HG03558 (cell line): ENCODE data around the gene BCL2.

Source experiments
- ATAC-seq: cut with Tn5 transposase; IDR thresholded peaks from one replicate; pipeline ENCODE4 v1.9.1; 2021; ENCODE audit warnings: moderate number of reproducible peaks; ENCODE audit not compliant: unreplicated experiment; ENCODE audit errors: extremely low read depth

The BCL2 gene

DNA sequence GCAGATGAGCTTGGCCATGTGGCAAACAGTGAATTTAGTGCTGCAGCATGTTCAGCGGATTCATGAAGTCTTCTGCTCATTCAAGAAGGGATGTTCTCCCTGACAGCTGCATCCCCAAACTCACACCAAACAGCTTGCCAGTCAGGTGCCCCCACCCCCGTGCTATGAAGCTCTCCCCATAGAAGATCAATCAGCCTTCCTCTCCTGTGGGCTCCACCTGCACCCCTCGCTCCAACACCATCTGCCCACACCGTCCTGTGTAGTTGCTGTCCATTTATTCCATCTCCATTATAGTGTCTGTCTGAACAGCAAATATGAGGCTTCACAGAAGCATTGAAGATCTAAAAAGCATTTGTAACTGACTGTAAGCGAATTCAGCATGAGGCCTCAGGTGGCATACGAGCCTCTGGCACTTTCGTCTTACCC is 218.9 kb downstream of the BCL2 start:
- no peak for ATAC-seq

DNA sequence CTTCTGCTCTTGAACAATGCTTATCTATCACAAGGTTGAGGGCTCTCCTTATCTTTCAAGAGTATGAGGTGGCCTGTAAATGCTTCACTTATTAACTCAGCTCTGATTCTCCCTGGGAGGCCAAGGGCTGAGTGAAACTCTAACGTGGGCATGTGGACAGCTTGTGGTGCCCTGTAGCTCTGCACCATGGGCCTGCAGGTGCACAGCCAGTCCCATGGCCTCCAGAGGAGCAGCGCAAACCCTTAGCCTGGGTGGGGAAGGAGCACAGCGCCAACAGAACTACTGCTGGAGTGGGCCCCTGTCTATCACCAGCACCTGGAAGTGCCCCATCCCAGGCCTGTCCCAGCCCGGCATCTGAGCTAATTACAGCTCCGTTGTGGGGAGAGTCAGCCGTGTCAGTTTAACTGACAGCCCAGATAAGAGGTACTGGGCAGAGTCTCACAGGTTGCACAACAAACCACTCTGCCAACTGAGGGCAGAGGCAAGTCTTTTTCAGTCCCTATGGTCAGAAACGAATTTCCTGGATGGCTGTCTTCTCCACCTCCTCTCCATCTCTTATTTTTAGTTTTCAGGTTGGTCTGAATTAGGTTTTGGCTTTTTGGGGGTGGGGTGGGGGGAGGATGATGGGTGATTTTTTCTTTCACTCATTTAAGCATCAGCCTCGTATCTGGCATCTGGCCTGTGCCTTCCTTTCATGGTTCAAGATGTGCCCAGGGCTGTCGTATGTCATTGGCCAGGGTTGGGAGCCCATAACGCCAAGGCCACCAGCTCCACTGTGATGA is 219.5 kb downstream of the BCL2 start:
- peak; percentile 29 for ATAC-seq

DNA sequence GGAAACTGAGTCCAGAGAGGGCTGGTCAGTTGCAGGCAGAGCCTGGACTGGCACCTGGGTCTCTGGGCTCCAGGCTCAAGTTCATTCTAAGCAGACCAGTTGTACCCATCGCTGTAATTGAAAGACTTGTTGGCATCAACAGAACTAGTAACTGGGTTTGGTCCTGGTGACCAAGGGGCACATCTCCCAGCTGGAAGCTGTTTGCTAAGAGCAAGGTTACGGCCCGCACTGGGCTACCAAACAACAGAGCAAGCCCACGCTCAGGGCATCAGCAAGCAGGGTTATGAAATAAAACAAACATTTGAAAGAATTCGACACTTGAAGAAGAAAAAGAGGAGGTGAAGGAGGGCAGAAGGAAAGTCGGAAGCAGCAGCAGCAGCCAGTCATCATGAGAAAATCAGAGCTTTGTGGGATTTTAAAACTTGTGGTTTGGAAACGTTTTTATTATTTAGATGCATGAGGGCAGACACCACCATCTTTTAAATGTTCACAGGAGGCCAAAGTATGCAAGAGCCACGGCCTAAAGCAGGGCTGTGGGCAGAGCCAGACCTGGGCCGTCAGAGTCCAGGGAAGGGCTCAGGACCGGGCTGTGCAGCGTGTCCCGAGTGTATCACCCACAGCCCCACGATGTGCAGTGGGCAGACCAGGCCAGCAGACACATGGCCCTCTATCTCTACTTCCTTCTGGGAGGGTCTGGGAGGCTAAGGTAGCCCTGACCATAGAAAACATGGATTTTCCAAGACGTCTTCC is 220.3 kb downstream of the BCL2 start:
- no peak for ATAC-seq

DNA sequence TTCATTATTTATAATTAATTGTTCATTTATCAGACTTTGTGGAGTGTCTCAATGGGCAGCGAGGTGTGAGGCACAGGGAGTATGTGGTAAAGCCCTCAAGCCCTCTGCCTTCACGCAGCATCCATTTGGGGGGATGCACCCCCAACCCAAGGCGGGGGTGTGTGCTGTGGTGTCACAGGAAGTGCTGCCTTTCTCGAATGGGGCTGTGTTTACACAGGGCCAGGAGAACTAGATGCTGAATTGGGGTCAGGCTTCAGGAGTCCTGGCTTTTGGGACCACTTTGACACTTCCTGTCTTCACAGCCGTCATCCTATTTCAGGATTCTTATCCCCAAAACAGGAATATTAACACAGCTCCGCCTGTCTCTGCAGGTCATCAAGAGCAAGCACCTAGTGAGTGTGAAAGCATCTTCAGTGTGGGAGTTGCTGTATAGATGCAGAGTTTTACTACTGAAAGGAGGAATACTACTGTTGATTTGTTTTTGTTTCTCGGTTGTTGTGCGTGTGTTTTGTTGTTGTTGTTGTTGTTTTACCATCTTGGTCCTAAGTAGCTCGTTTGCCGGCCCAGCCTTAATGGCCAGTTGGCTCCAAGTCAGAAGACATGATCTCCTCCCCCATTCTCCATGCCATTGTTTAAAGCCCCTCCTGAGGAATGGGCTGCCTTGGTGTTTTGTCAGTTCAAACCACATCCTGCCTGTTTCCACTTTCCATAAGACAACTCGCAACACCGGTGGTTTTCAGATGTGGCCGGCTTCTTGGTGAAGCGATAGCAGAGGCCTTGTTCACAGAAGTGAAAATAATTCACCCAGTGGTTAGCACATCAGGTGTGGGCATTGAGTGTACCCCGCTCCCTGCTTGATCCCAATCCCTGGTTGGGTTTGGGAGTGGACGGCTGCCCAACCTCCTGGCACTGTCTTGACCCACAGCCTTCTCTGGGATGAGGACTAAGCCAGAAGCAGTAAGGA is 221.3 kb downstream of the BCL2 start:
- peak; percentile 46 for ATAC-seq

DNA sequence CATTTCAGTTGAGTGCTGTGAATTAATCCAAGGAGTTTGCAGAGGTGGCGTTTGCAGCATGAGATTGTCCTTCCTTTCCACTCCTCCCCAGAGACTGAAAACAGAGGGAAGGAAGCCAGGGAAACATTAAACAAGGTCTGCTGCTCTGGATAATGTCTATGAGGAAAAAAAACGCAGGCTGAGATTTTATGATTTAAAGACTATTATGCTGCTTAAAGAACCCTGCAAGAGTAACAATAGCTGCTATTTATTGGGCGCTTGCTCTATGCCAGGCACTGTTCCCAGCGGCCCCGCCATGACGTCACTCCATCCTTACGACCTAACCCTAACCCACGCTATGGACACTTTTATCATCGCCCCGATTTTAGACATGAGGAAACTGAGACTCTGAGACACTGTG is 222.4 kb downstream of the BCL2 start:
- ATAC-seq = no peak

DNA sequence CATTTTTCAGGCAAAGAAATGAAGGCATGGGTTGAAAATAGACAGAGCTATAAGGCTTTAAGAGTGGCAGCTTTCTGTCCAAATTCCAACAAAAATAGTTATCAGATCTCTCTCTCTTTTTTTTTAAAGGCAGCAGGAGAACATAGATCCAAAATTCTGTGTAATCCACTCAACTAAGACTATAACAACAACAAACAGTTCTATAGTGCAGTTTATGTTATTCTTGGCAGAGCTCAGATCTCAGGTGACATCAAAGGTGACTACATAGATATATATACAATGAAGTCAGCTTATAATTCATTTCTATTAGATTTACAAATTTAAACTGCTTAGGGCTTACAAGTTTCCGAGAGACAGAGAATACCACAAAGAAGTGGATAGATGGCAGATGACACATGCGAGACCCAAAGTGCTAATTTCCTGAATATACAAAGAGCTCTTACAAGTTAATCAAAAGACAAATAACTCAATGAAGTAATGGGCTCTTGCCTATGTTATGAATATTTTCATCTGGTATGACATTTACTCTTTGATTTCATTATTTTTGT is 223.2 kb downstream of the BCL2 start:
- ATAC-seq = no peak

DNA sequence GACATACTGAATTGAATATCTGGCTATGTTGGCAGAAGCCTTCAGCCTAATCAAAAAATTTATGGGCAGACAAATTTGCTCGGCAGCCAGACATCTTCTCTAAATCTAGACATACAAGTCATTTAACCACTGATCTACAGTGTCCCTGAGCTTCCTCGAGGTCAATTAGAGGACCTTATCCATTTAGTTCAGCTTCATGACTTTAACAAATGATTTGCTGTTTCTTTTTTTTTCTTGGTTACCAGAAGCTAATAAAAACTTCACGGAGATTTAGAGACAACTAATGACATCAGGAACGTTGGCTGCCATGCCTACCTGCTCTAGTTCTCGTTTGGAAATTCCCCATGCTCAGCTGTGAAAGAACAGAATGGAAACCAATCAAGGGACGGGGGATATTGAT is 223.8 kb downstream of the BCL2 start:
- ATAC-seq = no peak

DNA sequence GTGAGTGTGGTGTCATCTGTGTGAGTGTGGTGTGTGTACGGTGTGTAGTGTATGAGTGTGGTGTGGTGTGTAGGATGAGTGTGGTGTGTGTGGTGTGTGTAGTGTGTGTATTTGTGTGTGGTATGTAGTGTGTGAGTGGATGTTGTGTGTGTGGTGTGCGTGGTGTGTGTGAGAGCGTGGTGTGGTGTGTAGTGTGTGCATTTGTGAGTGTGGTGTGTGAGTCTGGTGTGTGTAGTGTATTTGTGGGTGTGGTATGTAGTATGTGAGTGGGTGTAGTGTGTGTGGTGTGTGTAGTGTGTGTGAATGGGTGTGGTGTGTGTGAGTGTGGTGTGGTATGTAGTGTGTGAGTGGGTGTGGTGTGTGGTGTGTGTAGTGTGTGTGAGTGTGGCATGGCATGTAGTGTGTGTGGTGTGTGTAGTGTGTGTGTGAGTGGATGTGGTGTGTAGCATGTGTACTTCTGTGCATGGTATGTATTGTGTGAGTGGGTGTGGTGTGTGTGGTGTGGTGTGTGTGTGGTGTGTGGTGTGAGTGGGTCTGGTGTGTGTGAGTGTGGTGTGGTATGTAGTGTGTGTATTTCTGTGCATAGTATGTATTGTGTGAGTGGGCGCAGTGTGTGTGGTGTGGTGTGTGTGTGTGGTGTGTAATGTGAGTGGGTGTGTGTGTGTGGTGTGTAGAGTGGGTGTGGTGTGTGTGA is 227.8 kb downstream of the BCL2 start:
- no peak for ATAC-seq

DNA sequence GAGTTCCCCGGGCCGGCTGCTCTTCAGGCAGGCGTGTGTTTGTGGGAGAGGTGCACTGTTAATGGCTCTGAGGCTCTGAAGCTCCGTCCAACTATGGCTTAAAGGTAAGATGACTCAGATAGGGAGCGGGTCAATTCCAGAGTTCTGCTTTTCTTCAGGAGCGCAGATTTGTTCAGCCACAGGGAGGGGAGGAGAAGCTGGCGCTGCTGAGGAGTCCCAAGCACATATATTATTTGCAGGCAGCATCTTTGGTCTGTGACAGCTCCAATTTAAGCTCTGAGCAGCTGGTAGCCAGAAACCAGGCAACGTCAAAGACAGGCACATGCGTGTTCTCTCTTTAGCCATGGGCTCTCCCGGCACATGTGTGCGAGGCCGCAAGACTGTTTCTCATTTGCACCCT is 229.2 kb downstream of the BCL2 start:
- no peak for ATAC-seq

DNA sequence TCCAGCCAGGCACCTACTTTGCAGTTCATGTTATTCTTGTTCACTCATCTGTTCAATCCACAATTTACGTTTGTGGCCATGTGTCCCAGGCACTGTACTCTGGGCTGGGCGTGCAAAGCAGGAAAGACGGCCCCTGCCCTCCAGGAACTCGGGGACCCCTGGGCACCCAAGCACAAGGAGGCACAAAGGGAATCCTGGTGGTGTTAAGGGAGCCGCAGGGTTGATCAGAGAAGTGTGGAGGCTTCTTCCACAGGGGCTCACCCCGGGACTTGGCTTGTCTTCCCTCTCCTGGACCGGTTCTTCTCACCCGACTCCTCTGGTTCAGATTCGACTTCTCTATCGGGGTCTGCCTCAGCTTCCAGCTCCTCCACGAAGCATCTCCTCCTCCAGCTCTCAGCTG is 230.5 kb downstream of the BCL2 start:
- ATAC-seq = no peak

DNA sequence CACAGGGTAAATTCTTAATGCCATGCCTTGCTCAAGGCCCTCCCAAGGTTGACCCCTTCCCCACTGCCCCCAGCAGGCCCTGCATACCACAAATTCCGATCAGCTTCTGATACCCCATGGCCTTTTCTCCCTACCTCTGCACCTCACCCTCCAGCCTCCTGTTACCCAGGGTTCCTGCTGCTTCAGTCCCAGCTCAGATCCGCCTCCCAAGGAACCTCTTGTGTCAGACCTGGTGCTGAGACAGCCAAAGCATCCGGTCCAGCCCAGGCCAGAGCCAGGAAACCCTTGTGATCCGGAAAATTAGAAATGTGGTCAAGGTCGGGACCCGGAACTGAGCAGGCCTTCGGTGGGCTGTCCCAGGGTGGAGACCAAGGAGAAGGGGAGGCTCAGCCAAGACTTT is 231.3 kb downstream of the BCL2 start:
- no peak for ATAC-seq

DNA sequence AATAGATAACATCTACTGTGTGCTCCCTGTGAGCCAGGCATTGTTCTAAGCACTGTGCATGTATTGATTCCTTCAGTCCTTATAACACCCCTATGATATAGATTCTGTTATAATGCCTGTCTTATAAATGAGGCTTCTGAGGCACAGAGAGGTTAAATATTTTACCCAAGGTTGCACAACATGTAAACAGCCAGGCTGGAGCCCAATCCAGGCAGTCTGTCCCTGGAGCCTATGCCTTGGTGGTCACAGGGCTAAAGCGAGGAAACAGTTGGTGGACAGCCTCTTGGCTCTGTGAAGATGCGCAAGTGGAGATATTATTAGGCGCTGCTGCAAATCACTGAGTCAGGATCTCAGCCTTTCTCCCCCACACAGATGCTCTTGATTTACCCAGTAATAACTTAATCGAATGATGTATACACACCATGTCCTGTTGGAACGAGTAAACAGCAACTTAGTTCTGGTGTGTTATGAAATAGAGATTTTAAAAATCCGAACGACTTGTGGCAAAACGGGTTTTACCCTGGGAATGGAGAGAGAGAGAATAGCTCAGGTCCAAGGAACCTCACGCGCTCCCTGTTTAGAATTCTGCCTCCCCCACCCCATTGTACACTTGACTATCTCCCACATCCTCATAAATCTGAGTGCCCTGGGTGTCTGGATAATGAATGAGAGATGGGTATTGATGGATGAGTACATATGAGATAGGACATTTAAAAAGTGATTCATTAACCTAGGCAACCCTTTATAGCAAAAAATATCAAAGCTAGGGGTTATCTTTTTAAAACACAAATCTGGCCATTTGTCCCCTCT is 231.9 kb downstream of the BCL2 start:
- ATAC-seq = no peak

DNA sequence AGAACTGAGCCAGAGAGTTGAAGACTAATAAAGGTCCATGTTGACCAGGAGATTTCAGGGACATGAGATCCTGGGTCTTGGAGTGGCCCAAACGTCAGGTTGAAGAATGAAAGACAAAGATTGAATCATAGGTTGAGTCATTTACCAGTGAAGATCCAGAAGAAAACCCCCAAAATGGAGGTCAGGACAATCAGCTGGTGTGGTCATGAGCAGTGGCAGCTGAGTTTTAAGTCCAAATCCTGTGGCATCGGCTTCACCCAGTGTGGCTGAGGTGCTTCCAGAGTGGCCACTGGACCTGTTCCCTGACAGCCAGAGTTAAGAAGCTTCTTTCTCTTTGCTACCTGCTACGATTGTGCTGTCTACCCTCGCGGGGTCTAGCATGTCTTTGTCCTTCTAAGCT is 234.0 kb downstream of the BCL2 start:
- ATAC-seq = no peak

DNA sequence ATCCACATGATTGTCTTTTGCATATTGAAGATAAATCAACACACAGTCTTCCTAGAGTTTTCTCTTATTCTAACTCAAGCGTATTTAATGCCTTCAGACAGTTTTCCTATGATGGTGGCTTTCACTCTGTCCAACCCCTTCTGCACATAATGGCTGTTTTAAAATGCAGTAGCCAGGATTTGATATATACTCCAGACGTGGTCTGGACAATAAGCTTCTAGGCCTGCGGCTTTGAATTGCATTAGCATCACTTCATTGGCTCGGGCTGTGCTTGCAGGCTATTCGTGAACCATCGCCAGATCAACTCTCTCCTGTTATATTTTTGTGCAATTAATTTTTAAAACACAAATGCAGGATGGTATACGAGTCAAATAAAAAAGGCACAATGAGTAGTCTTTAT is 235.3 kb downstream of the BCL2 start:
- ATAC-seq = no peak

DNA sequence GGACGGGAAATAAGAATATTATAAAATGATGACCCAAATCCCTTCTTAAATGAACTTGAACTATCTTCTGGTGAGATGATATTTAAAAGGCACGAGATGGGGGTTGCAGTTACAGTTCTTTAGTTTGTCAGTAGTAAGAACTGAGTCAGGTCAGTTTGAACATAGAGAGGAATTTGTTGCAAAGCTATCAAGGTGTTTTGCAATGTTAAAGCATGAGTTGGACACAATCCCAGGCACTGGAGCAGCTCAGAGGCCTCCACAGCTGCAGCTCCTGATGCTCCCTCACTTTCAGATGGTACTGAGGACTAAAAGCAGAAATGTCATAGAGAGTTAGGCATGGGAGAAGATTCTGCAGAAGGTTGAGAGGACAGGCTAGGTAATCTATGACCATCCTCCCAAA is 236.0 kb downstream of the BCL2 start:
- no peak for ATAC-seq

DNA sequence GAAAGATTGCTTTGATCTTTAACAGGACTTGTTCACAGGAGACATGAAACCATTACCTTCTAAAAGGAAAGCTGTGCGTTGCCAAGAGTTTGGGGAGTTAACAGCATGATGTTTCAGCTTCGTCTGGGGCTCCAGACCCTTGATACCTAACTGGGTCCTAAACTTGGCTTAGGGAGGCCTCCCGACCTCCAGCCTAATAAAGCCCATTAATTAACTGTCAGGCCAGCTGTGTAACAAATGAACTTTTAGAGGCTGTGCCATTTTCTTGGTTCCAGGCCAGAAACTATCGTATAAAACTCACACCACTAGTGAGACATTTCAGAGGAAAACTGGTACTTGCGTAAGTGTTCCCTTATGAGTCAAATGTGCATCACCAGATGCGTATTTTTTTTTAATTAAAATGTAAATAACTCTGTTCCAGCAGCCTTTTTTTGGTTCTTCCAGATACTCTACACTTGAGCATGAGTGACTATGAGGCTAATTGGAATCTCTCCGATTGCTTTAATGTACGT is 236.5 kb downstream of the BCL2 start:
- no peak for ATAC-seq

DNA sequence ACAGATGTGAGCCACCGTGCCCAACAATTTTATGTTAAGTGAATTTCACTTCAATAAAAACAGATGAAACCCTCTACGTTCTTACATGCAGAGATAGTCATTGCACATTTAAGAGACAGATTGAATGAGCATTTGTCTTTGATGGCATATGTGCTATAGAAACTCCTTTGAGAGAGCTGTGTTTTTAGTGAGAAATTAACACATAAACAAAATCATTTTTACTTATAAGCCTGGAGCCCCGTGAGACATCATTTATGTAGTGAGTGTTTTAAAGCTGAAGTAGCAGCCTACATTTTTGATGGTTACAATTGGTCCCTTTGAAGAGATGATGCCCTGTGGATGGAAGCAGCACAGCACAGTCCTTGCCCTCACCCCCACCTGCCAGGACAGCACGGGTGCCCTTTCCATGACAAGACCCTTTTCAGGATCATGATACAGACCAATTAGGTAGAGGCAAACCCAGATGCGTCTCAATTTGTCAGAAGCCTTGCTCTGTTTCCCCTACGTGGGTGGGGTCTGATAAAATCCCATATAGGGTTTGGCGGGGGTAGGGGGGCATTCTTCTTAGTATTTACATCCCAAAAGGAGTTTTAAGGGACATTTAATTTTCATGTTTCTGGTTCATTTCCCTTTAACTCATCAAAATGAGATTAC is 237.1 kb downstream of the BCL2 start:
- ATAC-seq = no peak

DNA sequence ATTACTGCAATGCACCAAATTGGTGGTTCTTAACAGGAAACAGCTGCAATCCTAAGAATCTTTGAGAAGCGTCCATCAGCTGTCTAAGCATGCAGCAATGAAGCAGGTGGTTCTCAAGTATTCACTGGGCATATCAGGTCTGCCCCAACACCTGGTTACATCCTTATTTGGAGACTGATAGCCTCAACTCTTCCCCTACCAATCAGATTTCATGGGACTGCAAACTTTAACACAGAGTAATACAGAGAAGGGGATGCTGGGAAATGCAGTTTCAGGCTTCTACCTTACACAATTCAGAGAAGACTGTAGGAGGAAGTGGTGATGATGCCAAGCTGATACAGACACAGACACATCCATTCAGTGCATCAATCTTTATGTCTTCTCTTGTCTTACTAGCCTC is 240.5 kb downstream of the BCL2 start:
- ATAC-seq = no peak
